Activated naive CD4-positive, alpha-beta T cell treated with anti-CD3 and anti-CD28 coated beads, Interleukin-2, amount 10 ng/mL, durations not matched to agents 7 days and 5 days (primary cell): Measurements from ENCODE around the gene PSORS1C1.

Experiments
- CTCF ChIA-PET: fragments of 350-600 bp; sonication (Branson Sonifier 250); formaldehyde crosslinking; loops from one replicate; lab custom pipeline; 2021; ENCODE audit warnings: antibody characterized with exemption; lab: Charles Lee
- DNase-seq: peaks from one replicate; pipeline ENCODE4 v3.0.0-alpha.2; 2020
- H3K27ac Mint-ChIP-seq: one replicate; pipeline ENCODE4 v1.8.0; 2021; ENCODE audit warnings: mild to moderate bottlenecking, moderate library complexity, mixed read lengths
- H3K27me3 Mint-ChIP-seq: one replicate; pipeline ENCODE4 v1.8.0; 2021; ENCODE audit warnings: mild to moderate bottlenecking, mixed read lengths
- H3K36me3 Mint-ChIP-seq: one replicate; pipeline ENCODE4 v1.8.0; 2021; ENCODE audit warnings: mixed read lengths
- H3K4me1 Mint-ChIP-seq: one replicate; pipeline ENCODE4 v1.8.0; 2021; ENCODE audit warnings: mixed read lengths
- H3K4me3 Mint-ChIP-seq: one replicate; pipeline ENCODE4 v1.8.0; 2021; ENCODE audit warnings: mild to moderate bottlenecking, moderate library complexity, mixed read lengths
- H3K9me3 Mint-ChIP-seq: one replicate; pipeline ENCODE4 v1.8.0; 2021; ENCODE audit warnings: mixed read lengths

The PSORS1C1 gene

DNA sequence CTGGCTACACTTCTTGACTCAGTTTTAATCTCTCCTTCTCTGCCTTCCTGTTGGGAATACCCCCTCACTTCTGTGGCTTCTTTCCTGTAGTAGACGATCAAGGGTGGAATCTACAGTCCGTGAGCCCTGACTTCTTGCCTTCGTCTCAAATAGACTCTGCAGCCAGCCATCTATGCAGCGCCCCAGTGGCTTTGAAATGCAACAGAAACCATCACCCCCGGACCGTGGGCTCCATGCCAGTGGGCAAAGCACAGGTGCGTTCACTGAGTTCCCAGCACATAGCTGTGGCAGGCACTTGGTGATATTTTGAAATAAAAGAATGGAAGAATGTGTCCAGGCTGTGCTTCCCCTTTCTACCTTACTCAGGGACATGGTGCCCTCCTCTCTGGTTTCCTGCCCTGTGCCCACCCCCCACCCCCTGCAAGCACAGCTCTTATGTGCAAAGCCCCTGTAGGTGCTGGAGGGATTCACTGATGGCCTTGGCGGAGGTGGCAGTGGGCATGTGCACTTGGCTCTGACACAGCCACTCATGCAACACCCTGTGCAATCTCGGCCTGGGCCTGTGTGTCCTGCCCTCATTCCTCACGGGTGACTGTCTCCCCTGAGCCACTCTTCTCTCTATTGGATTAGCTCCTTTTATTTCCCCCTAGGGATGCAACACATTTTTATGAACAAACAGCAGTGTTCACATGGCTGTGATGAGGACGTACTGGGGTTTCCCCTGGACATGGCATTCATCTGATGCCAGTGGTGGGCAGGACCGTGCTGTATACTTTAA, 11.2 kb downstream of the PSORS1C1 start:
- Mint-ChIP-seq H3K4me3 (no peak overlapping the region), H3K27me3 (peaks cover 57% of the 10 kb centered on the region), H3K36me3 (no peaks in the 10 kb centered on the region), H3K9me3 (no peaks in the 10 kb centered on the region), H3K4me1 (no peaks in the 10 kb centered on the region), H3K27ac (no peak overlapping the region)
- CTCF ChIA-PET: interaction anchor here (0.9 to 1.8 kb wide), 4 partner anchors 9 to 241 kb away, joined by 3 to 4 read pairs (median 4); no protein-coding TSS in a partner anchor
- DNase-seq: no peak

DNA sequence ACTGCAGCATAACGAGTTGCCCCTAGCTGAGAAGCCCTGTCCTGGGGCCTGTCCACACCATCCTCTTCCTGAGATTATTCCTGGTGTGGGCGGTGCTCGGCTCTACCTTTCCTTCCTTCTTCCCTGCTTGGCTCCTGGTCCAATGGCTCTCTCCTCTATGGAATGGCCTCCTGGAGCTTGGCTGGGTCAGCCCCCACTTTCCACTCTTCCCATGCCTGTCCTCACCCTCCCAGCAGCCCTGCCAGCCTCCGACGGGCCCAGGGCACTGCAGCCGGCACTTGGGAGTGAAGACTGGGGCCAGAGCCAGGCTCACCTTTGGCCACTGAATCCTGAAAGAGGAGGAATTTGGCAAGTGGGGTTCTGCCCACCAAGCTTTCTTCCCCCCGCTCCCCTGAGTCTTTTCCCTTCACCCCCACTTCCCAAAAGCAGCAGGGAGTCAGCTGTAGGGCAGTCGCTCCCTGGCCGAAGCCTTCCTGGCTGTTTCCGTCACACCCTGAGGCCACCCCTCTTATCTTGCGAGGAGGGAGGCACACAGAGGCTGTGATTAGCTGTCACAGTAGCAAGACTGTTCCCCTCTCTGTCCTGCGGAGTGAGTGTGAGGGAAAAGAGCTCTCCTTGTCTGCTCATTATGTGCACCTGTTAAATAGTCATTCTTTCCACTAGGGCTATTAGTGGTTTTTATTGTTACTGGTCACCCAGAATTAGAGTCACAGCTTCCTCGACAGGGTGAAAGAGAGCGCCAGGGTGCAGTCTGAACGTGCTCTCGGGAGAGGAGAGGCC, 12.0 kb downstream of the PSORS1C1 start:
- CTCF ChIA-PET: interaction anchor here (0.9 to 2.1 kb wide), 9 partner anchors 9 to 240 kb away, joined by 3 to 7 read pairs (median 3); no protein-coding TSS in a partner anchor
- Mint-ChIP-seq H3K36me3 (no peaks in the 10 kb centered on the region), H3K27ac (no peak overlapping the region), H3K4me3 (no peak overlapping the region), H3K9me3 (no peaks in the 10 kb centered on the region), H3K27me3 (peaks cover 57% of the 10 kb centered on the region), H3K4me1 (no peaks in the 10 kb centered on the region)
- DNase-seq: no peak

DNA sequence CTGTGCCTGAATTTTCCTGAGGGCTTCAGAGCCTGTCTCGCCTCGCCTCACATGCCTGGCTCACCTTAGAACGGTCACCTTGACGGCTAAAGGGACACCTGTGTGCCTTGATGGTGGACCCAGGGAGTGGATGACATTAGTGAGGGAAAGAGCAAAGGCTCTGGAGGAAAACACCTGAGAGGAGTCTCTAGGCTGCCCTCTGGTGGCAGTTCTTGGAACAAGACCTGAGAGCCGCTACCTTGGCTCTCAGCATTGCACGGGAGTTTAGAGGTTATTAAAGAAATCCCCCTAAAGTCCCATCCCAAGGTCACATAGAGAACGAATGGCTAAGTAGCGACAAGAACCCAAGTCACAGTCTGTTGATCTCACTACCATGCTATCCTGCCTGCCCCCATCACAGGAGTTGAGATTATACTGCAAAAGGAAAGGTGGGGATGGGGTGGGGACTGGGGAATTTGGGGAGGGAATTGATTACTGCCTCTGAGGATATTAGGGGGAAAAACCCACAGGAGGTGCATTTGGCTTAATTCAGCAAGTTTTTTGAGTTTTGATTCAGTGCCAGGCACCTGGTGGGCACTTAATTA, 13.6 kb downstream of the PSORS1C1 start:
- no peak overlapping the region for H3K4me3 Mint-ChIP-seq
- DNase-seq: peak; percentile 85
- peaks cover 46% of the 10 kb centered on the region for H3K27me3 Mint-ChIP-seq
- no peak overlapping the region for H3K27ac Mint-ChIP-seq
- H3K9me3 Mint-ChIP-seq: no peaks in the 10 kb centered on the region
- CTCF ChIA-PET: interaction anchor here (0.6 to 3.0 kb wide), 16 partner anchors 9 to 265 kb away, joined by 3 to 10 read pairs (median 4); no protein-coding TSS in a partner anchor
- no peaks in the 10 kb centered on the region for H3K4me1 Mint-ChIP-seq
- H3K36me3 Mint-ChIP-seq: no peaks in the 10 kb centered on the region

DNA sequence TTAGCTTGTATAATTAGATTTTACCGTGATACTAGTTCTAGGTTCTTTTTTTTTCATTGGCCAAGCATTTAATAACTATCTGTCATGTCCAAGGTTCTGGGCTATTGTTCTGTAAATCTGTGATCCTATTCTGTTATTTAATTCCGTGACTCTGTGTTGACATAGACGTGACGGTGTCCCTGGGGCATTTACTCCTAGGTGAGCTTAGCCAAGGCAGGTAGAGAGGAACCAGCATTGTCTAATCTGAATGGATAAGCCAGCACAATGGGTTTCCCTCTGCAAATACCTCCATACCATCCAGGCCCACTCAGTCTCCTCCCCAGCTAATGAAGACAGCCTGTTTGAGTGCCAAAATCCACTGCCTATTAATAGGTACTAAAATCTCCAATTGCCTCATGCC, 14.5 kb downstream of the PSORS1C1 start:
- no peak overlapping the region for H3K27ac Mint-ChIP-seq
- H3K9me3 Mint-ChIP-seq: no peaks in the 10 kb centered on the region
- H3K27me3 Mint-ChIP-seq: peaks cover 39% of the 10 kb centered on the region
- no peak overlapping the region for H3K4me3 Mint-ChIP-seq
- no peaks in the 10 kb centered on the region for H3K4me1 Mint-ChIP-seq
- no peaks in the 10 kb centered on the region for H3K36me3 Mint-ChIP-seq
- CTCF ChIA-PET: interaction anchor here (0.9 to 3.0 kb wide), 14 partner anchors 10 to 249 kb away, joined by 3 to 10 read pairs (median 4); no protein-coding TSS in a partner anchor
- no peak for DNase-seq

DNA sequence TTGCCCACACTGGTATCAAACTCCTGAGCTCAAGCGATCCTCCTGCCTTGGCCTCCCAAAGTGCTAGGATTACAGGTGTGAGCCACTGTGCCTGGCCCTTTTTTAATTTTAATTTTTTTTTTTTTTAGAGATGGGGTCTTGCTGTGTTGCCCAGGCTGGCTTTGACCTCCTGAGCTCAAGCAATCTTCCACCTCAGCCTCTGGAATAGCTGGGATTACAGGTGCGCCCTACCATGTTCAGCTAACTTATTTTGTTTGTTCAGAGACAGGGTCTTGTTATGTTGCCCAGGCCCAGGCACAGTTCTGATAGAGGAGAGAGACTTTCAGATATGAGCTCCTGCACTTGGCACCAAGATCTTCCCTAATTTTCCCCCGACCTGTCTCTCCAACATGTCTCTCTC, 16.2 kb downstream of the PSORS1C1 start:
- CTCF ChIA-PET: interaction anchor here (2.6 kb wide), 1 partner anchor 61 kb away, joined by 9 read pairs; no protein-coding TSS in a partner anchor
- Mint-ChIP-seq H3K27ac (no peak overlapping the region), H3K4me3 (no peak overlapping the region), H3K27me3 (peaks cover 31% of the 10 kb centered on the region), H3K9me3 (no peaks in the 10 kb centered on the region), H3K36me3 (no peaks in the 10 kb centered on the region), H3K4me1 (no peaks in the 10 kb centered on the region)
- no peak for DNase-seq

DNA sequence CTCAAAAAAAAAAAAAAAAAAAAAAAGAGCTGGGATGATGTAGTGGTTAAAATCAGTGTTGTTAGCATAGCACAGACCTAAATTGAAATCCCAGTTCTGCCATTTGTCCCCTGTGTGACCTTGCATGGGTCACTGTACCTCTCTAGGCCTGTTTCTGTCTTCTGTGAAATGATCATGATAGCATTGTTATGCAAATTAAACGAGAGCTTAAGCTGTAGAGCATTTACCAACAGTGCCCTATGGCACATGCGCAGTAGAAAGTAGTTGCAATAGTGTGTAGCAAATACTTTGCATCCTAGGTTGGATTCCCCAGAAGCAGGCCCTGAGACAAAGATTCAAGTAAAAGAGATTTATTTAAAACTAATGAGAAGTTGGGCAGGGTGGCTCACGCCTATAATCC, 17.0 kb downstream of the PSORS1C1 start:
- no peak for DNase-seq
- Mint-ChIP-seq H3K9me3 (no peaks in the 10 kb centered on the region), H3K36me3 (no peaks in the 10 kb centered on the region), H3K4me3 (no peak overlapping the region), H3K4me1 (no peaks in the 10 kb centered on the region), H3K27ac (no peak overlapping the region), H3K27me3 (peaks cover 29% of the 10 kb centered on the region)
- CTCF ChIA-PET: interaction anchor here (0.5 to 2.6 kb wide), 4 partner anchors 14 to 242 kb away, joined by 3 to 9 read pairs (median 4); no protein-coding TSS in a partner anchor

DNA sequence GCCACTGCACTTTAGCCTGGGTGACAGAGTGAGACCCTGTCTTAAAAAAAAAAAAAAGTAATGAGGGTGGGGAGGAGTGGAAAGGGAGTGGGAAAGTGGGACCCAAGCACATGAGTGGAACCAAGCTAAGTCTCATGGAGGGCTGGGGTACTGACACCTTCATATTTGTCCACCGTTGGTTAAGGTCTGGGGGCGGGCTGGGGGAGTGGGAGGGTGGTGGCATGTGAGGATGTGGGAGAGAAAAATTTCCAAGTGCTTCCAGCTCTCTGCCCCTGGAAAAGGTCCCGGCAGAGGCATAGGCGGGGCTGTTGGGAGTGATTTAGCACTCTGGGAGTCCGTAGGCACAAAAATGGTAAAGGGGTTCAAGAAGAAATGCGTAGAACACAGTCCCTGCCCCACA, 18.2 kb downstream of the PSORS1C1 start:
- H3K36me3 Mint-ChIP-seq: no peaks in the 10 kb centered on the region
- peaks cover 4% of the 10 kb centered on the region for H3K4me1 Mint-ChIP-seq
- DNase-seq: no peak
- H3K27ac Mint-ChIP-seq: no peak overlapping the region
- no peaks in the 10 kb centered on the region for H3K9me3 Mint-ChIP-seq
- CTCF ChIA-PET: no interaction called here
- H3K27me3 Mint-ChIP-seq: peaks cover 26% of the 10 kb centered on the region
- H3K4me3 Mint-ChIP-seq: no peak overlapping the region

DNA sequence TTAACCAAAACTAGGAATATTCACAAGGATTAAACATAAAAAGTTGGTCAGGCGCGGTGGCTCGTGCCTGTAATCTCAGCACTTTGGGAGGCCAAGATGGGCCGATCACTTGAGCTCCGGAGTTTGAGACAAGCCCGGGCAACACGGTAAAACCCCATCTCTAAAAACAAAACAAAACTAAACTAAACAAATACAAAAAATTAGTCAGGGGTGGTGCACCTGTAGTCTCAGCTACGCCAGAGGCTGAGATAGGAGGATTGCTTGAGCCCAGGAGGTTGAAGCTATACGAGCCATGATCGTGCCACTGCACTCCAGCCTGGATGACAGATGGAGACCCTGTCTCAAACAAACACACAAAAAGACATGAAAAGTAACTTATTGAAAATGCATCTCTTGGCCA, 21.1 kb downstream of the PSORS1C1 start:
- H3K4me3 Mint-ChIP-seq: no peak overlapping the region
- CTCF ChIA-PET: interaction anchor here (0.9 to 5.0 kb wide), 3 partner anchors 10 to 231 kb away, joined by 3 to 46 read pairs (median 3); no protein-coding TSS in a partner anchor
- no peak overlapping the region for H3K27ac Mint-ChIP-seq
- H3K9me3 Mint-ChIP-seq: no peaks in the 10 kb centered on the region
- H3K36me3 Mint-ChIP-seq: no peaks in the 10 kb centered on the region
- peaks cover 4% of the 10 kb centered on the region for H3K4me1 Mint-ChIP-seq
- peaks cover 10% of the 10 kb centered on the region for H3K27me3 Mint-ChIP-seq
- DNase-seq: no peak

DNA sequence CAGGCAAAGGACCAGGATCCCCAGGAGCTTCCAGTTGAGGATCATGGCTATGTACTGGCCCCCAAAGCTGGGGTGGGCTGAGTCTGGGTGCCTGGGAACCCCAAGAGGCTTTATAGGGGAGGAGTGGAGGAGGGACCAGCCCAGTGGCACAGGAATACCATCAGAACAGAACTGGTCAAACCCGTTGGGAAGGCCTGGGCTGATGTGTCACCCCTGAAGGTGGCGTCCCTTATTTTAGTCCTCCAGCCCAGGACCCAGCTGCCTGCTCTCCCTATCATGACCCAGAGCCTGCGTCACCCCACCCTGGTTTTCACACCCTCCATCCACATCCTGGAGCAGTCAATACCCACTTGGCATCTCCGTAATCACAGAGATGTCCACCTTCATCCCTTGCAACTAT, 24.4 kb downstream of the PSORS1C1 start, which contains the start of gene PSORS1C2:
Gene PSORS1C2, minus strand, starts transcription at position 85 of the 400 bp plus-strand sequence. Its CDS starts 40 bp downstream, at position 45.
- DNase-seq: no peak
- CTCF ChIA-PET: interaction anchor here (0.7 to 5.0 kb wide), 6 partner anchors 11 to 228 kb away, joined by 3 to 46 read pairs (median 8); no protein-coding TSS in a partner anchor
- Mint-ChIP-seq H3K36me3 (peaks cover 6% of the 10 kb centered on the region), H3K4me3 (no peak within 1 kb of the TSS), H3K27ac (no peak within 1 kb of the TSS), H3K9me3 (no peaks in the 10 kb centered on the region), H3K27me3 (peaks cover 10% of the 10 kb centered on the region), H3K4me1 (peaks cover 4% of the 10 kb centered on the region)

DNA sequence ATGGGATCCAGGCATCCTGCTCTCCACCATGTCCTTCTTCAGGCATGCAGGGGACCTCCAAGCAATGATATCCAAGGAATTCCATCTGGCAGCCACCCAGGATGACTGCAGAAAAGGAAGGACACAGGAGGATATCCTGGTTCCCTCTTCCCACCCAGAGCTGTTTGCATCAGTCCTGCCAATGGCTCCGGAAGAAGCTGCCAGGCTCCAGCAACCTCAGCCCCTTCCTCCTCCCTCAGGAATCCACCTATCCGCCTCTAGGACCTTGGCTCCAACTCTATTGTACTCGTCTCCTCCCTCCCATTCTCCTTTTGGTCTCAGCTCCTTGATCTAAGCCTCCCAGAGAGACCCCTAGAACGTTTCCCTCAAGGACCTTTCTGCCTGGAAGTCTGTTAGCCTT, 25.0 kb downstream of the PSORS1C1 start:
- no peak for DNase-seq

DNA sequence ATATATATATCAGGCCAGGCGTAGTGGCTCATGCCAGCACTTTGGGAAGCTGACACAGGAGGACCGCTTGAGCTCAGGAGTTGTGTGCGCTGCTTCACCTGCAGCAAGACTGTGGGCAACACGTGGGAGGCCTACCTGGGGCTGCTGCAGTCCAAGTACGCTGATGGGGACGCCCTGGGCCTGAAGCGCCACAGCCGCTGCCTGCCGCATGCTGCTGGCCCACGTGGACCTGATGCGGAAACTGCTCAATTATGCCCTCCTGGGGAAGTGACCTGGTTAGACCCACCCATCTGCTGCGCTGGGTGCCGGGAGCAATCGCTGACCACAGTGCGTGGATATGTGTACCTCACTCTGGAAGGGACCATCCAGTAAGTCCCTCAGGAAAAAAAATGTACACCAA, 26.0 kb downstream of the PSORS1C1 start:
- Mint-ChIP-seq H3K4me1 (peaks cover 4% of the 10 kb centered on the region), H3K4me3 (no peak overlapping the region), H3K36me3 (peaks cover 9% of the 10 kb centered on the region), H3K9me3 (no peaks in the 10 kb centered on the region), H3K27ac (no peak overlapping the region), H3K27me3 (peaks cover 10% of the 10 kb centered on the region)
- DNase-seq: no peak
- CTCF ChIA-PET: interaction anchor here (1.4 to 3.3 kb wide), 2 partner anchors 56 to 227 kb away, joined by 11 to 13 read pairs; no protein-coding TSS in a partner anchor

More for the DNA sequence above, 25.0 kb downstream of the PSORS1C1 start:
- Mint-ChIP-seq H3K27me3 (peaks cover 10% of the 10 kb centered on the region), H3K36me3 (peaks cover 6% of the 10 kb centered on the region), H3K4me1 (peaks cover 4% of the 10 kb centered on the region), H3K27ac (no peak overlapping the region), H3K4me3 (no peak overlapping the region), H3K9me3 (no peaks in the 10 kb centered on the region)
- CTCF ChIA-PET: interaction anchor here (1.0 to 5.0 kb wide), 5 partner anchors 10 to 228 kb away, joined by 3 to 46 read pairs (median 11); no protein-coding TSS in a partner anchor

DNA sequence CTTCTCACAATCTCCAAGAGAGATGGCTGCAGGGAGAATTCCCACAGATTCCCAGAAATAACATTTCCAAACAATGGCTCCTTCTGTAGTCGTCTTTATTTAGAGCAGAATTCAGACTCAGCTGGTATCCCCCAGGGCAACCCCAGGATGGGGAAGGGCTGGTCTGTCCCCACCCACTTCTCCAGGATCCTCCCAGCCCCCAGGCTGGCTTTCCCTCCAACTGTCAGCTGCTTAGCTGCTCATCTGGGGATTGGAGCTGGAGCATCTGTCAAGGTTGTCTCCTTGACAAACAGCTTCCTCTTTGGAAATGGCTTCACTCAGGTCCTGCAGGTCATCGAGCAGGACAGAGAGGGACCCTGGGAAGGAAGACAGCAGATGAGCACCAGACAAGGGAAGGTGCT, 27.8 kb downstream of the PSORS1C1 start:
- H3K27me3 Mint-ChIP-seq: peaks cover 10% of the 10 kb centered on the region
- H3K36me3 Mint-ChIP-seq: peaks cover 9% of the 10 kb centered on the region
- no peak for DNase-seq
- H3K27ac Mint-ChIP-seq: no peak overlapping the region
- peaks cover 4% of the 10 kb centered on the region for H3K4me1 Mint-ChIP-seq
- H3K4me3 Mint-ChIP-seq: no peak overlapping the region
- CTCF ChIA-PET: no interaction called here
- H3K9me3 Mint-ChIP-seq: no peaks in the 10 kb centered on the region

DNA sequence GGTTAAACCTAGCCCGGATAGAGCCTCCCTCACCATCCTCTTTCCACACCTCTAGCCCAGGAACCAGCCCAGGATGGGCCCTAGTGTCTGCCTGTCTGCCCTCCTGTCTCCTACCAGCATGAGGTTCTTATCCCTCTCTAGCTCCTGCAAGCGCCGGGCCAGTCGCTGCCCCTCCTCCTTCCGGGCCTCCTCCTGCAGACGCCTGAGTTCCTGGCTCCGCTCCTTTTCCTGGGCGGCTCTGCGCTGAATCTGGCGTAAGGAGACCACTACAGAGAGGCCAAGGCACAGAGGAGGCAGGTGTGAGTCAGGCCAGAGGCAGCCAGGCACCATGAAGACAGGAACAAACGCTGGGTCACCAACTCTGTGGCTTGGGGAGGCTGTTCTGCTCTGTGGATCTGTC, 28.5 kb downstream of the PSORS1C1 start:
- Mint-ChIP-seq H3K27me3 (peaks cover 10% of the 10 kb centered on the region), H3K9me3 (no peaks in the 10 kb centered on the region), H3K4me1 (no peaks in the 10 kb centered on the region), H3K27ac (no peak overlapping the region), H3K36me3 (peaks cover 9% of the 10 kb centered on the region), H3K4me3 (no peak overlapping the region)
- CTCF ChIA-PET: interaction anchor here (1.0 to 1.1 kb wide), 2 partner anchors 14 to 49 kb away, joined by 5 read pairs; no protein-coding TSS in a partner anchor
- DNase-seq: no peak
